GM12873 (cell line): Measurements from ENCODE around the gene LGR6.

Source experiments
- CTCF ChIP-seq: IDR thresholded peaks from 2 replicates; pipeline ENCODE4 v1.5.1; 2012; ENCODE audit warnings: low read depth, mild to moderate bottlenecking, moderate library complexity, low read length, control low read depth; ENCODE audit not compliant: insufficient read depth; ENCODE audit errors: missing control alignments

LGR6 gene

GRCh38 chr1:202150187-202150586 lies 43.4 kb upstream of the LGR6 start:
- no peak for TF ChIP-seq CTCF

- TF ChIP-seq CTCF: no peak
Measured at GRCh38 chr1:202150602-202151001, 43.0 kb upstream of the LGR6 start.

GRCh38 chr1:202151045-202151444 lies 42.6 kb upstream of the LGR6 start:
- no peak for TF ChIP-seq CTCF

GRCh38 chr1:202152399-202152798 lies 41.2 kb upstream of the LGR6 start:
- TF ChIP-seq CTCF: no peak

GRCh38 chr1:202153284-202153683 lies 40.3 kb upstream of the LGR6 start:
- no peak for TF ChIP-seq CTCF

GRCh38 chr1:202154148-202154765 lies 39.3 kb upstream of the LGR6 start:
- TF ChIP-seq CTCF: no peak

GRCh38 chr1:202154766-202155477 lies 38.7 kb upstream of the LGR6 start:
- TF ChIP-seq CTCF: peak; percentile 68
